Upper lobe of left lung (tissue), 6 donors: ENCODE results near the gene SLCO3A1. TPM values are rescaled to one million over a fixed set of nuclear protein-coding genes. Genes with fewer than 3 reads are reported as not detected.
A peak's percentile ranks its signal among the peaks of the same experiment; 100 is the strongest.

ENCODE experiments used
- ATAC-seq, 2 donors: fragments of 200-7000 bp; cut with Tn5 transposase; one replicate each; pipeline ENCODE4 v1.9.1; 2022; ENCODE audit warnings: mild to moderate bottlenecking in 2 of 2, moderate library complexity in 2 of 2; ENCODE audit not compliant: low FRiP score in 2 of 2
- DNase-seq, 2 donors: peaks; one replicate each; pipeline ENCODE4 v3.0.0-alpha.2; 2019 to 2020
- H3K27ac ChIP-seq, 4 donors: fragments of 200-600 bp; sonication (generic); one replicate each; pipeline ENCODE4 v1.5.1; 2016 to 2019
- H3K27me3 ChIP-seq, 4 donors: fragments of 200-600 bp; sonication (generic); one replicate each; pipeline ENCODE4 v1.5.1; 2017 to 2019
- H3K36me3 ChIP-seq, 4 donors: fragments of 200-600 bp; sonication (generic); one replicate each; pipeline ENCODE4 v1.5.1; 2016 to 2019
- H3K4me1 ChIP-seq, 4 donors: fragments of 200-600 bp; sonication (generic); one replicate each; pipeline ENCODE4 v1.5.1; 2018 to 2019
- H3K4me3 ChIP-seq, 4 donors: fragments of 200-600 bp; sonication (generic); one replicate each; pipeline ENCODE4 v1.5.1; 2017 to 2019; ENCODE audit warnings: mild to moderate bottlenecking in 2 of 4, moderate library complexity in 1 of 4
- H3K9me3 ChIP-seq, 4 donors: fragments of 200-600 bp; sonication (generic); one replicate each; pipeline ENCODE4 v1.5.1; 2018 to 2019
- EP300 ChIP-seq, 4 donors: sonication (generic); formaldehyde crosslinking; IDR thresholded peaks; one replicate each; pipeline ENCODE4 v1.5.1; 2017; ENCODE audit warnings: antibody characterized with exemption in 4 of 4, control low read depth in 2 of 4
- POLR2A ChIP-seq, 4 donors: fragments of 450-650 bp; IDR thresholded peaks; one replicate each; pipeline ENCODE4 v1.5.1; 2016 to 2017; ENCODE audit warnings: antibody characterized with exemption in 4 of 4, mild to moderate bottlenecking in 2 of 4
- POLR2AphosphoS5 ChIP-seq, 2 donors: sonication (generic); formaldehyde crosslinking; IDR thresholded peaks; one replicate each; pipeline ENCODE4 v1.5.1; 2017; ENCODE audit warnings: antibody characterized with exemption in 2 of 2
- WGBS, 2 donors: methylation state at CpG; one replicate each; pipeline ENCODE4 v1.1.5; 2017 to 2018; 5-methylcytosine and 5-hydroxymethylcytosine counted together
- total RNA-seq, 6 donors: library from RNA; depleted of rRNA in 4 of 6; stranded (reverse); fragments of >200 nt in 4 of 6; gene quantifications; one replicate each; pipeline versions ENCODE4 v1.1.0 to v1.2.1, GENCODE V29; 2016 to 2021
- TF ChIP-seq, protein P1 (sequence below), 6 experiments: fragments of 450-650 bp in 4 of 6; fragments of 200-600 bp in 2 of 6; sonication (generic) in 2 of 6; IDR thresholded peaks; one replicate each; pipeline ENCODE4 v1.5.1; 2016 to 2019; ENCODE audit warnings: antibody characterized with exemption in 6 of 6
- donor health status: DM: no; HTN: no; CAD: no; lungs with moderate emphysema.
- donor health status: DM: no; HTN: yes; CAD: no; lungs with severe emphysema.

Gene SLCO3A1
- total RNA-seq, 6 donors from 2014 or later = 29.3 to 56.6 (median 46.7) TPM

DNA sequence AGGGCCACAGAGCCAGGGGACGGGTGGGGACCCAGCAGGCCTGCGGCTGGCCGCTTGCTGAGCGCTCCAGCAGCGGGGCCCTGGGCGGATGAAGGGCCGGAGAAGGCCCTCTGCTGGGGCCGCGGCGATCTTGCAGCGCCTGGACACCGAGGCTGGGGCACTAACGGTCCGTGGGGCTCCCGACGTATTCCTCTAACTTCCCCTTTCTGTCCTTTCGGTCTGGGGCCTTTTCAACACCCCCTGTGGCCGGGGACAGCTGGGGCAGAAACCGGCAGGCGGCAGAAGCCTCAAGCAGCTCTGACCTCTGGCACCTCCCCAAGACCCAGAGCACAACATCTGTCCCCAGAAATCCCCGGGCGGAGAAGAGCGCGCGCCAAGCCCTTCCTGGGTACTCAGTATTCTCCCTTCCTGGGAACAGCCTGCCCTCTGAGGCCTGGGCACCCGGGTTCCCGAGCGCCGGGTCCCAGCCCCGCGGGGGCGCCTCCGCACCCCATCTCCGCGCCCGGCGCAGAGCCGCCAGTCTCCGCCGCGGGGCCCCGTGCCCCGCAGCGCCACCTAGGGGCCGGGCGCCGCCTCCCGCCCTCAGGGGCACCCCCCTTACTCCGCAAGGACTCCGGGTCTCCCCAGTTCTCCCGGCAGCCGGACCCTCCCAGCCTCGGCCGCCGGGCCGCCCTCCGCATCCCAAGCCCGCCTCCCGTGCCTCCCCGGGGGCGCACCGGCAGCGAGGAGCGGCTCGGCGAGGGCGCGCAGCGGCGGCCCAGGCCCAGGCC, 582 bp upstream of the SLCO3A1 start:
- H3K36me3 ChIP-seq = no peaks in the 10 kb centered on the region
- peaks cover 41 to 59% (median 54%) of the 10 kb centered on the region in 4 donors for H3K4me1 ChIP-seq
- no peaks in the 10 kb centered on the region for H3K27me3 ChIP-seq
- no peaks in the 10 kb centered on the region for H3K9me3 ChIP-seq
- 0 to 1% methylated on average over 11 to 32 of the region's 70 CpGs for WGBS, 2 donors
- peak overlapping the region; percentile 33 to 79 (median 71) for H3K4me3 ChIP-seq
- TF ChIP-seq POLR2A (IDR thresholded peaks at IDR 0.05) (peak in 2 of 4 donors; percentile 46 to 65), POLR2AphosphoS5 (IDR thresholded peaks at IDR 0.05) (peak in 1 of 2 donors; percentile 34), EP300 (IDR thresholded peaks at IDR 0.05) (peak in 1 of 4 donors; percentile 18)
- TF ChIP-seq, protein P1, sequence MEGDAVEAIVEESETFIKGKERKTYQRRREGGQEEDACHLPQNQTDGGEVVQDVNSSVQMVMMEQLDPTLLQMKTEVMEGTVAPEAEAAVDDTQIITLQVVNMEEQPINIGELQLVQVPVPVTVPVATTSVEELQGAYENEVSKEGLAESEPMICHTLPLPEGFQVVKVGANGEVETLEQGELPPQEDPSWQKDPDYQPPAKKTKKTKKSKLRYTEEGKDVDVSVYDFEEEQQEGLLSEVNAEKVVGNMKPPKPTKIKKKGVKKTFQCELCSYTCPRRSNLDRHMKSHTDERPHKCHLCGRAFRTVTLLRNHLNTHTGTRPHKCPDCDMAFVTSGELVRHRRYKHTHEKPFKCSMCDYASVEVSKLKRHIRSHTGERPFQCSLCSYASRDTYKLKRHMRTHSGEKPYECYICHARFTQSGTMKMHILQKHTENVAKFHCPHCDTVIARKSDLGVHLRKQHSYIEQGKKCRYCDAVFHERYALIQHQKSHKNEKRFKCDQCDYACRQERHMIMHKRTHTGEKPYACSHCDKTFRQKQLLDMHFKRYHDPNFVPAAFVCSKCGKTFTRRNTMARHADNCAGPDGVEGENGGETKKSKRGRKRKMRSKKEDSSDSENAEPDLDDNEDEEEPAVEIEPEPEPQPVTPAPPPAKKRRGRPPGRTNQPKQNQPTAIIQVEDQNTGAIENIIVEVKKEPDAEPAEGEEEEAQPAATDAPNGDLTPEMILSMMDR (IDR thresholded peaks at IDR 0.05) = peak; percentile 88 to 94 (median 92)
- ATAC-seq (peak; percentile 92), DNase-seq (peak; percentile 88 to 97)
- peak overlapping the region; percentile 89 to 97 (median 94) for H3K27ac ChIP-seq

DNA sequence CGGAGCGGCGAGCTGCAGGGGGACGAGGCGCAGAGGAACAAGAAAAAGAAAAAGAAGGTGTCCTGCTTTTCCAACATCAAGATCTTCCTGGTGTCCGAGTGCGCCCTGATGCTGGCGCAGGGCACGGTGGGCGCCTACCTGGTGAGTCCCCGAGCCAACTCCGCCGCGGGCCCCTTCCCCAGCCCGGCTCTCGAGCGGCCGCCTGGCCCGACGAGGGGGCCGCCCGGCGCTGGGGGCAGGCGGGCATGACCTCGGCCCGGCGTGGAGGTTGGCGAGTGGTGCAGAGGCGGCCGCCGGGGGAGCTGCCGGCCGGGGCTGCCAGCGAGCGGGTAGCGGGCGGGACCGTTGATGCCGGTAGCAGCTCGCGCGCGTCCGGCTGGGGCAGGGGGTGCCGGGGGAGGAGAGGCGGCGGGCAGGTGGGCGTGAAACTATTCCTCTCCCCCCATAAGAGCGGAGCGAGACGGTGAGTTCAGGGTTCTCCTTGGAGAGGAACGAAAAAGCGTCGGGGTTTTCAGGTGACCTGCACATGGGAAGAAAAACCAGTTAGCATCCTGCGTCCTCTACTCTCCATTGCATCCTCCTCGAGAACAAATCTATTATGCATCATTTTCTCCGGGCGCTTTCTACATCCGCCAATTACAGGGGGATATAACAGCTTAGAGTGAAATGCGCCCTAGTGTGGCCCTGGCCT, 585 bp downstream of the SLCO3A1 start:
- Histone ChIP-seq H3K27ac (peak overlapping the region; percentile 89 to 97 (median 94)), H3K4me1 (peaks cover 41 to 69% (median 64%) of the 10 kb centered on the region in 4 donors), H3K4me3 (peak overlapping the region; percentile 51 to 79 (median 71)), H3K9me3 (no peaks in the 10 kb centered on the region), H3K27me3 (no peaks in the 10 kb centered on the region), H3K36me3 (peaks cover 0 to 5% (median 0%) of the 10 kb centered on the region in 4 donors)
- peak; percentile 7 to 56 for ATAC-seq
- WGBS, 2 donors = 0 to 2% methylated on average over 32 to 38 of the region's 60 CpGs
- DNase-seq = peak; percentile 50 to 92
- TF ChIP-seq, protein P1 (IDR thresholded peaks at IDR 0.05) = peak in 4 of 6 experiments; percentile 15 to 59 (median 35)
- no peak for TF ChIP-seq EP300 (IDR thresholded peaks at IDR 0.05)

DNA sequence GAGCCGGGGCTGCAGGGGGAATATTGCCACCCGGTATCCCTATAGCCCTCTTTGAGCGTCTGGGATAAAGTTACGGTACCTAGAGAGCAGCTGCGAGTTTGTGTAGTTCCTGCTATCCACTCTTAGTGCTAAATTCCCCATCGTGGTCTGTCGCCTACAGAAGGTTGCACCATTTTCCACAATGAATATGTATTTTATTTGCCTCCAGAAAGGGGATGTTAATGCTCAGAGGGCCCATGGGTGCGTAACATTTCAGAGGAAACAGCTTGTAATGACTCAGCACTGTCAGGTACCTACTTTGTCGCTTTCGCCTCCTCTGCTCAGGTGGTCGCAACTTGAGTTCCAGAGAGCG, 1.1 kb downstream of the SLCO3A1 start:
- no peaks in the 10 kb centered on the region for H3K27me3 ChIP-seq
- TF ChIP-seq, protein P1 (IDR thresholded peaks at IDR 0.05) = no peak
- no peak for TF ChIP-seq POLR2A (IDR thresholded peaks at IDR 0.05)
- TF ChIP-seq EP300 (IDR thresholded peaks at IDR 0.05) = no peak
- peak in 1 of 2 donors; percentile 29 for TF ChIP-seq POLR2AphosphoS5 (IDR thresholded peaks at IDR 0.05)
- H3K9me3 ChIP-seq = no peaks in the 10 kb centered on the region
- 19 to 60% methylated on average over 5 to 12 of the region's 12 CpGs for whole genome bisulfite sequencing, 2 donors
- H3K36me3 ChIP-seq = peaks cover 0 to 5% (median 0%) of the 10 kb centered on the region in 4 donors
- peaks cover 41 to 72% (median 67%) of the 10 kb centered on the region in 4 donors for H3K4me1 ChIP-seq
- H3K4me3 ChIP-seq = peak overlapping the region in 3 of 4 donors; percentile 68 to 79 (median 74)
- DNase-seq (peak in 1 of 2 donors; percentile 55), ATAC-seq (peak; percentile 2 to 4)
- H3K27ac ChIP-seq = peak overlapping the region; percentile 89 to 97 (median 94)

DNA sequence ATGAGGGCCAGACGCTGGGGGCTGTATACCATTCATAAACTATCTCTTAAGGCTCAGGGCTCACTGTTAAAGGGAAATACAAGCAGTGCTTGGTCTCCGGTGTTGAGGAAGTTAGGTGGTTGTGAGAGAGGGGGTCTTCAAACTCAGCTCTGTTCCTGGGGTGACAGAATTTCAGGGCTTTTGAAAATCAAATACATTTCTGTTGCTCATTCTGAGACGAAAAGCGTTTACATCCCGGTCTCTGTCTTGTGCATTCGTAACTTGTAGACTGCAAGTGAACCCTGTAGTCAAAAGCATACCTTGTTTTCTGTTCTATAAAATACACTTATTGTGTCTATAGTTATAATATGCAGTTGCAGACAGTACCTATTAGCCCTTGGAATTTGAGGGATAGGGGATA, 1.7 kb downstream of the SLCO3A1 start:
- Histone ChIP-seq H3K9me3 (no peaks in the 10 kb centered on the region), H3K27ac (peak overlapping the region; percentile 89 to 97 (median 94)), H3K4me3 (peak overlapping the region in 3 of 4 donors; percentile 68 to 79 (median 74)), H3K27me3 (no peaks in the 10 kb centered on the region), H3K36me3 (peaks cover 0 to 5% (median 0%) of the 10 kb centered on the region in 4 donors), H3K4me1 (peaks cover 41 to 79% (median 71%) of the 10 kb centered on the region in 4 donors)
- DNase-seq = no peak
- ATAC-seq = no peak
- TF ChIP-seq, protein P1 (IDR thresholded peaks at IDR 0.05) = no peak
- TF ChIP-seq POLR2AphosphoS5 (IDR thresholded peaks at IDR 0.05) = no peak
- TF ChIP-seq POLR2A (IDR thresholded peaks at IDR 0.05) = no peak
- WGBS, 2 donors = 69 to 76% methylated on average over 6 of the region's 6 CpGs
